ENCODE results near the gene PMM2. TPM values are rescaled to one million over a fixed set of nuclear protein-coding genes. Genes with fewer than 3 reads are reported as not detected.
A peak's percentile ranks its signal among the peaks of the same experiment; 100 is the strongest.

Gene PMM2
- total RNA-seq, 2 experiments from 2014 or later = 36.4 to 47.1 TPM

DNA sequence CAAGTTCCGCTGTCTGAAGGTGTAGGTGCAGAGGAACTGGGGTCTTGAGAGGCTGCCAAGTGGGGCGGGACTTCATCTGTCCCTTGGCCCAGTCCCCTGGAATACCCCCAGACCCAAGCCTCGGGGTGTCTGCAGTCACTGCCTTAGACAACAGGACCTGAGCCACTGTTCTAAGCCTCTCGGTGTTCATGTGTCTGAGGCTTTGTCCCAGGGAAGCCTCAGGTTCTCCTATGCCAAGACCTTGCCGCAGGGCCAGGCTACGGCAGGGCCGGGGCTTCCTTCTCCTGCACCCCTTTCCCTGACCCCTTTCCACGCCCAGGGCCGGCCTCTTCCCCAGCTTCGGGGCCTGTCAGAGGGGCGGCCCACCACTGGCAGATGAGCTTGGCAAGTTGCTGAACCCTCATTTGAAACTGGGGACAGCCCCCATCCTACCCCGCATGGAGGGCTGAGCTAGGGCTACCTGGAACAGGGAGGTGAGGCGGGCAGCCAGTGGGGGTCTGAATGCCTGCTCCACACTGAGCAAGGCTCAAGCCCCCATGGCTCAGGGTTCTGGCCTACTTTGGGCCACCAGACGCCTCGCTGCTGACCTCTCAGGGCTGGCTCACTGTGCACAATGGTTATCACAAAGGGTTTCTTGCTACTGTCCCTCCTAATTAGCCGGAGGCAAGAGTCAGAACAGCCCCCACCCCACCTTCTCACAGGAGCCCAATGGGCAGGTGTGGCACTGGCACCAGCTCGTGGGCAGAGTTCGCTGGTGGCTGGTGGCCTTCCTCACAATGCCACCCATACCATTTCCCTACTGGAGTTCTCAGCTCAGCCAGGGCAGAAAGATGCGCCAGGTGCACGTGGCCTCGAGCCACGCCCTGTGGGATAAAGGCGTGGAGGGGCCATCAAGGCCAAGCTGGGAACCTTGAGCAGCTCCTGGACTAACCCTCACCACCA, 91.6 kb downstream of the PMM2 start:
- no peak for DNase-seq
- ATAC-seq = no peak
- H3K4me3 Mint-ChIP-seq = no peak overlapping the region
- peaks cover 24% of the 10 kb centered on the region for H3K36me3 Mint-ChIP-seq
- CTCF ChIA-PET = interaction anchor here (0.7 to 2.8 kb wide), 4 partner anchors 9 to 250 kb away, joined by 3 to 16 read pairs (median 3); no protein-coding TSS in a partner anchor
- H3K27ac Mint-ChIP-seq = no peak overlapping the region
- H3K9me3 Mint-ChIP-seq (ENCODE audit: low read depth) = no peaks in the 10 kb centered on the region
- H3K4me1 Mint-ChIP-seq = peaks cover 28% of the 10 kb centered on the region
- peaks cover 8% of the 10 kb centered on the region for H3K27me3 Mint-ChIP-seq

DNA sequence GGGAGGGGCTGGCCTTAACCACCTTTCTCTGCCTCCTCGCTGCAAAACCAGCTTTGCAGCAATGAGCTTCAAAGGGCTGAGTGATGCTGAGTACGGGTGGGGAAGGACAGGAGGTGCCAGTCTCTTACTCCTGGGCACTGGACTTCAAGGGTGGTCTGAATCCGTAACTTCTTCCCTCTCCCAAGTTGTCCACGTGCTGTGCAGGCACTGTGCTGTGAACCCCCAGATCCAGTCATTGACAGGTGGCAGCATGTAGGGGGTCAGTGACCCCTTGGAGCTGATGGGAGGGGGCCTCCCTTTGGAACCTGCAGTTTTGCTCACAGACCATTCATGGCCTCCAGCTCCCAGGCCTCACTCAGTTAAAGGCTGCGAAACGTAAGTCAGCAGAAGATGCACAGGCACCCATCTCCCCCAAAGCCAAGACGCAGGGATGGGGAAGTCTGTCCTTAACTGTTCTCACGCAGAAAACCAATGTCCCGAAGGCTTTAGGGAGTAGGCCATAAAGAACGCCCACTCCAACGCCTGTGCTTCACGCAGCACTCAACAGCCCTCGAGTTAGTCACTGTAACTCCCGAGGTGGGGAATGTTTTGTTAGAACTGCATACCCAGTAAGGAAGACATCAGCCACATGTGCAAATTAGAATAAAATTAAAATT, 92.4 kb downstream of the PMM2 start:
- DNase-seq (no peak), ATAC-seq (no peak)
- Mint-ChIP-seq H3K27me3 (peaks cover 8% of the 10 kb centered on the region), H3K27ac (no peak overlapping the region), H3K36me3 (peaks cover 30% of the 10 kb centered on the region), H3K4me3 (no peak overlapping the region), H3K4me1 (peaks cover 28% of the 10 kb centered on the region), H3K9me3 (ENCODE audit: low read depth) (no peaks in the 10 kb centered on the region)
- CTCF ChIA-PET = interaction anchor here (1.3 to 2.8 kb wide), 4 partner anchors 10 to 249 kb away, joined by 3 to 16 read pairs (median 8); no protein-coding TSS in a partner anchor

GRCh38 chr16:8890549-8890921, 92.9 kb downstream of the PMM2 start:
- CTCF ChIA-PET = interaction anchor here (1.0 to 2.8 kb wide), 7 partner anchors 10 to 248 kb away, joined by 3 to 16 read pairs (median 7); no protein-coding TSS in a partner anchor
- DNase-seq (no peak), ATAC-seq (no peak)
- peaks cover 36% of the 10 kb centered on the region for H3K36me3 Mint-ChIP-seq
- peak overlapping the region; percentile 84 for H3K27ac Mint-ChIP-seq
- peaks cover 23% of the 10 kb centered on the region for H3K4me1 Mint-ChIP-seq
- no peaks in the 10 kb centered on the region for H3K9me3 Mint-ChIP-seq (ENCODE audit: low read depth)
- H3K4me3 Mint-ChIP-seq = no peak overlapping the region
- peaks cover 5% of the 10 kb centered on the region for H3K27me3 Mint-ChIP-seq

- ATAC-seq (peak; percentile 13), DNase-seq (no peak)
- Mint-ChIP-seq H3K36me3 (peaks cover 44% of the 10 kb centered on the region), H3K4me1 (peaks cover 18% of the 10 kb centered on the region), H3K4me3 (no peak overlapping the region), H3K9me3 (ENCODE audit: low read depth) (no peaks in the 10 kb centered on the region), H3K27me3 (no peaks in the 10 kb centered on the region), H3K27ac (peak overlapping the region; percentile 84)
- CTCF ChIA-PET = interaction anchor here (0.7 to 2.8 kb wide), 8 partner anchors 12 to 243 kb away, joined by 3 to 16 read pairs (median 7); partner anchors contain the start of gene CARHSP1
Observed at GRCh38 chr16:8892101-8892575, 94.5 kb downstream of the PMM2 start.

- Mint-ChIP-seq H3K36me3 (peaks cover 55% of the 10 kb centered on the region), H3K9me3 (ENCODE audit: low read depth) (no peaks in the 10 kb centered on the region), H3K27ac (no peak overlapping the region), H3K4me1 (peaks cover 18% of the 10 kb centered on the region), H3K27me3 (no peaks in the 10 kb centered on the region), H3K4me3 (no peak overlapping the region)
- DNase-seq = no peak
- CTCF ChIA-PET = interaction anchor here (1.1 to 2.2 kb wide), 3 partner anchors 13 to 116 kb away, joined by 3 to 7 read pairs (median 4); no protein-coding TSS in a partner anchor
- no peak for ATAC-seq
Observed at GRCh38 chr16:8893426-8893825, 95.8 kb downstream of the PMM2 start.

DNA sequence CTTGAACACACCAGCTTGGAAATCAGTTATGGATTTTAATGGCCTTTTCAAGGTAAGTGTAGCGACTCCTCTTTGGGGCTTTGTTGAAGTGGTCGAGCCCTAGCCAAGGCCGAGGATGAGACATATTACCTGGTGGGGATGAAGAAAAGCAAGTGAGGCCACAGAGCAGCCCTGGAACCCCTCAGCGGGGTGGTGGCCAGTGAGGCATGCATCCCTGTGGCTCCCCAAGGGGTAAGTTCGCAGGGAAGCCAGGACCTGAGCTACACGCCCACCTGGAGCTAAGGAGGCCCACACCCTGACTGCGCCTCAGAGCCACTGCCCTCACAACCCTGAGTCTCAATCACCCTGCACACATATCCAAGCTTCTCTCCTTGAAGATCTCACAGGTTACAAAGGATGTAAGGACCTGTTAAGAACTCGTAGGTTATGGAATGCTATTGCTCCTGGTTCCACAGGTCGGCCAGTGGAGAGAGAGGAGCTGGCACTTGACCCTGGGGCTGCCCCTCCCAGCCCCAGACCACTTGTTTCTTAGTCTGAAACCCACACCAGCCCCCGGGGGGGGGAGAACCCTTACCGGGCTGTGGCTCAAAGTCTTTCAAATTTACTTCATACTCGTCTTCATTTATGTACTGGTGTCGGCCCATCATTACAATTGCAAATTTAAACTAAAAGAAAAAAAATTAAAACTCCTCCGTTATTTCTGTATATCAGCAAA, 96.5 kb downstream of the PMM2 start:
- no peak overlapping the region for H3K27ac Mint-ChIP-seq
- no peaks in the 10 kb centered on the region for H3K9me3 Mint-ChIP-seq (ENCODE audit: low read depth)
- H3K36me3 Mint-ChIP-seq = peaks cover 59% of the 10 kb centered on the region
- peaks cover 18% of the 10 kb centered on the region for H3K4me1 Mint-ChIP-seq
- no peak for ATAC-seq
- CTCF ChIA-PET = interaction anchor here (0.7 to 2.2 kb wide), 4 partner anchors 14 to 157 kb away, joined by 3 to 7 read pairs (median 4); no protein-coding TSS in a partner anchor
- no peaks in the 10 kb centered on the region for H3K27me3 Mint-ChIP-seq
- DNase-seq = no peak
- H3K4me3 Mint-ChIP-seq = no peak overlapping the region

DNA sequence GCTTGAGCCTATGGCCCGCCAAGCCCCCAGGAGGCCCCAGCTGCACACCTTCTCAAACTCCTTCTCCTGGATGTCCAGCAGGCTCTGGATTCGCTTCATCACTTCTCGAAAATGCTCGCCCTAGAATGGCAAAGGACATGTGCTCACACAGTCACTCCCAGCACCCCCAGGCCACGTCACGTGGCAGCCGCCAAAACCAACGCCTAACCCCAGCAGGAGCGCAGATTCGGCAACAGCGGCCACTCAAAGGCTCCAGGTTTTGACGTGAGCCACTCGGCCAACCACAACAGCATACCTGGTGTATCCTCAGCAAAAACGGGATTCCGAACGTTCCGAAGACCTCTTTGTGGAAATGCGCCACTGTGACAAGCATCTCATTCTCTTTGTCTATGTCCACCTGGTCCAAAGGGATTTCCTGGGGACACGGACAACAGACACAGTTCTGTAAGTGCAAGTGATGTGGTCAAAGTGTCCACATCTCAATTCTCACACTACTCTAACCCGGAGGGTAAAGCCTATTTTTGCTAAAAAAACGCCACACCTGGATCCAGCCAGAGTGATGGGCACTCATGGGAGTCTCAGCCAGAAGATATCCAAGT, 97.2 kb downstream of the PMM2 start:
- CTCF ChIA-PET = interaction anchor here (0.7 to 1.7 kb wide), 4 partner anchors 14 to 240 kb away, joined by 3 to 6 read pairs (median 4); no protein-coding TSS in a partner anchor
- DNase-seq = no peak
- peaks cover 65% of the 10 kb centered on the region for H3K36me3 Mint-ChIP-seq

GRCh38 chr16:8898660-8899318, 101.2 kb downstream of the PMM2 start:
- H3K36me3 Mint-ChIP-seq = peaks cover 78% of the 10 kb centered on the region
- ATAC-seq (no peak), DNase-seq (no peak)
- CTCF ChIA-PET = interaction anchor here (1.0 to 3.2 kb wide), 2 partner anchors 37 to 38 kb away, joined by 5 to 11 read pairs; no protein-coding TSS in a partner anchor
- no peak overlapping the region for H3K4me3 Mint-ChIP-seq
- no peaks in the 10 kb centered on the region for H3K4me1 Mint-ChIP-seq
- H3K27me3 Mint-ChIP-seq = no peaks in the 10 kb centered on the region
- H3K27ac Mint-ChIP-seq = no peak overlapping the region
- no peaks in the 10 kb centered on the region for H3K9me3 Mint-ChIP-seq (ENCODE audit: low read depth)

More for the DNA sequence above, 97.2 kb downstream of the PMM2 start:
- H3K4me1 Mint-ChIP-seq = peaks cover 18% of the 10 kb centered on the region
- no peaks in the 10 kb centered on the region for H3K27me3 Mint-ChIP-seq
- H3K27ac Mint-ChIP-seq = no peak overlapping the region
- no peak for ATAC-seq
- H3K9me3 Mint-ChIP-seq (ENCODE audit: low read depth) = no peaks in the 10 kb centered on the region
- H3K4me3 Mint-ChIP-seq = no peak overlapping the region

Other genes starting within 250 kb of the PMM2 start
- gene TMEM114, start 207.3 kb upstream of the PMM2 start, total RNA-seq = not detected
- gene METTL22, start 176.1 kb upstream of the PMM2 start, total RNA-seq = 10 to 100 TPM; 29.5 to 40.0 TPM
- gene ABAT, start 123.2 kb upstream of the PMM2 start, total RNA-seq = 1 to 10 TPM; 4.0 to 7.8 TPM
- gene TMEM186, start 200 bp upstream of the PMM2 start, total RNA-seq = 10 to 100 TPM; 14.0 to 16.1 TPM
- gene CARHSP1, start 71.2 kb downstream of the PMM2 start, total RNA-seq = 100 to 1,000 TPM; 142 to 176 TPM
- gene LITAFD, start 84.5 kb downstream of the PMM2 start, total RNA-seq = not detected
- 100 to 1,000 TPM; 159 to 179 TPM for gene USP7, start 166.1 kb downstream of the PMM2 start, total RNA-seq

Measured in activated CD8-positive, alpha-beta memory T cell treated with anti-CD3 and anti-CD28 coated beads, Interleukin-2, amount 10 ng/mL, durations not matched to agents 7 days and 5 days (primary cell).